HepG2 (cell line): ENCODE results near the gene TTC32. TPM values are rescaled to one million over a fixed set of nuclear protein-coding genes. Genes with fewer than 3 reads are reported as not detected.
A peak's percentile ranks its signal among the peaks of the same experiment; 100 is the strongest.

Experiments used
- ATAC-seq: fragments of 200-7000 bp; cut with Tn5 transposase; 3 replicates; pipeline ENCODE4 v1.9.1; 2020; ENCODE audit warnings: mild to moderate bottlenecking, moderate library complexity
- BruUV-seq: library from RNA; stranded (reverse); fragments of 400-500 nt; replicated peaks from 2 replicates; lab custom pipeline; 2021; lab: Mats Ljungman, UMichigan
- CTCF ChIA-PET: fragments of 300-600 bp; formaldehyde crosslinking; extraction: SDS; loops from one replicate; lab custom pipeline; 2021; ENCODE audit warnings: low total read pairs, inconsistent platforms, low intra/inter-chr PET ratio; lab: Yijun Ruan, JAX
- POLR2A ChIA-PET: fragments of 350-600 bp; sonication (Branson Sonifier 250); formaldehyde crosslinking; loops from one replicate; lab custom pipeline; 2020; ENCODE audit warnings: antibody characterized with exemption, inconsistent platforms; lab: Yijun Ruan, JAX
- DNase-seq: peaks from one replicate; pipeline ENCODE4 v3.0.0-alpha.2; 2015; ENCODE audit warnings: low spot score
- FAIRE-seq: peaks from 3 replicates; lab custom pipeline; 2011; peaks lifted over from hg19 to GRCh38; lab: Jason Lieb, UNC
- H2AFZ ChIP-seq: one replicate; pipeline ENCODE4 v1.6.1; 2011; ENCODE audit warnings: low read length, inconsistent platforms
- H3K27ac ChIP-seq: fragments of 300-600 bp; 3 replicates; pipeline ENCODE4 v1.8.0; 2011; ENCODE audit warnings: mixed run types, mild to moderate bottlenecking, mixed read lengths, low read length, inconsistent platforms; ENCODE audit not compliant: insufficient read depth; ENCODE audit errors: extremely low read length
- H3K27me3 ChIP-seq, 2 experiments: fragments of 200-600 bp in 1 of 2; 2 replicates in 1 of 2; 3 replicates in 1 of 2; pipeline versions ENCODE4 v1.6.0 to v1.8.0; 2011; ENCODE audit warnings: low read length in 2 of 2, mild to moderate bottlenecking in 2 of 2, moderate library complexity in 2 of 2, inconsistent platforms in 1 of 2; ENCODE audit not compliant: insufficient read depth in 2 of 2, control insufficient read depth in 1 of 2
- H3K36me3 ChIP-seq, 2 experiments: fragments of 200-600 bp in 1 of 2; replicated peaks in 1 of 2; 2 replicates in 1 of 2; 3 replicates in 1 of 2; pipeline versions ENCODE4 v1.5.1 to v1.8.0; 2011; ENCODE audit warnings: low read length in 2 of 2, inconsistent platforms in 1 of 2; ENCODE audit not compliant: insufficient read depth in 2 of 2, control insufficient read depth in 1 of 2
- H3K4me1 ChIP-seq: 2 replicates; pipeline ENCODE4 v1.5.1; 2012; ENCODE audit warnings: low read length, inconsistent platforms; ENCODE audit not compliant: insufficient read depth
- H3K4me2 ChIP-seq: 2 replicates; pipeline ENCODE4 v1.6.0; 2011; ENCODE audit warnings: low read depth, low read length, inconsistent platforms
- H3K4me3 ChIP-seq, 3 experiments: fragments of 200-600 bp in 1 of 3; sonication (generic), shearing (Covaris generic) in 1 of 3; replicated peaks in 1 of 3; 2 replicates each; pipeline ENCODE4 v1.5.1; 2011 to 2016; ENCODE audit warnings: low read length in 3 of 3, inconsistent platforms in 2 of 3, low read depth in 2 of 3, mild to moderate bottlenecking in 2 of 3, control low read depth in 1 of 3, mixed read lengths in 1 of 3; ENCODE audit not compliant: insufficient read depth in 1 of 3
- H3K79me2 ChIP-seq: one replicate; pipeline ENCODE4 v1.6.1; 2011; ENCODE audit warnings: low read length, inconsistent platforms; ENCODE audit not compliant: insufficient read depth
- H3K9ac ChIP-seq: 2 replicates; pipeline ENCODE4 v1.6.0; 2011; ENCODE audit warnings: mild to moderate bottlenecking, low read depth, low read length, inconsistent platforms; ENCODE audit not compliant: insufficient read depth
- H3K9me3 ChIP-seq: 2 replicates; pipeline ENCODE4 v1.5.1; 2012; ENCODE audit warnings: mild to moderate bottlenecking, low read length
- H4K20me1 ChIP-seq: 2 replicates; pipeline ENCODE4 v1.6.0; 2011; ENCODE audit warnings: inconsistent platforms, mild to moderate bottlenecking, low read length, moderate library complexity; ENCODE audit not compliant: insufficient read depth
- CBX1 ChIP-seq: IDR thresholded peaks from one replicate; pipeline ENCODE4 v1.6.1; 2016; ENCODE audit warnings: antibody characterized with exemption, low read depth
- CHCHD3 ChIP-seq: sonication (generic); formaldehyde crosslinking; IDR thresholded peaks from 2 replicates; pipeline ENCODE4 v1.8.0; 2022; ENCODE audit warnings: mild to moderate bottlenecking, missing genetic modification reagents, moderate library complexity
- POLR2AphosphoS5 ChIP-seq: IDR thresholded peaks from 2 replicates; pipeline ENCODE4 v1.6.1; 2012; ENCODE audit warnings: low read depth, low read length
- XRCC5 ChIP-seq: fragments of 200-400 bp; formaldehyde crosslinking; optimal IDR thresholded peaks from 2 replicates; pipeline ENCODE3; 2017; ENCODE audit warnings: mild to moderate bottlenecking, low read length
- ZNF33B ChIP-seq: sonication (generic); formaldehyde crosslinking; IDR thresholded peaks from 2 replicates; pipeline ENCODE4 v1.5.1; 2020; ENCODE audit warnings: mild to moderate bottlenecking, missing genetic modification reagents
- ZNF430 ChIP-seq: sonication (generic); formaldehyde crosslinking; IDR thresholded peaks from 2 replicates; pipeline ENCODE4 v1.9.0; 2021; ENCODE audit warnings: mild to moderate bottlenecking, missing genetic modification reagents
- ZNF569 ChIP-seq: sonication (generic); formaldehyde crosslinking; IDR thresholded peaks from 2 replicates; pipeline ENCODE4 v1.5.0; 2020; ENCODE audit warnings: mild to moderate bottlenecking, missing genetic modification reagents, moderate library complexity, borderline replicate concordance
- WGBS: methylation state at CpG from one replicate; pipeline ENCODE4 v1.1.6; 2017; ENCODE audit warnings: low lambda C conversion rate; 5-methylcytosine and 5-hydroxymethylcytosine counted together
- in situ Hi-C: cut with HindIII; loops from 2 replicates; pipeline ENCODE4 v1.10.0; 2017; ENCODE audit warnings: low pct_unique_long_range_greater_than_20kb; ENCODE audit not compliant: extremely low pct_ligation_motif_present
- intact Hi-C: fragments of 100-400 bp; cut with micrococcal nuclease; formaldehyde crosslinking; loops from one replicate; pipeline ENCODE4 v1.10.0; 2022; ENCODE audit not compliant: unreplicated experiment
- polyA plus RNA-seq, 8 experiments: library from polyadenylated mRNA; depleted of rRNA in 3 of 8; stranded (reverse) in 7 of 8; unstranded in 1 of 8; fragments of >200 nt; fragmentation: Illumina TruSeq in 4 of 8; extraction: Trizol in 4 of 8; gene quantifications; 2 replicates each; pipeline versions ENCODE4 v1.2.1 to v1.2.3, GENCODE V29; 2011 to 2016; ENCODE audit warnings: low read depth in 4 of 8, missing spikeins in 1 of 8, mixed read lengths in 1 of 8; ENCODE audit not compliant: insufficient read depth in 1 of 8
- total RNA-seq, 5 experiments: library from RNA; depleted of rRNA; stranded (reverse); fragments of >200 nt; fragmentation: Illumina TruSeq; extraction: Trizol; gene quantifications; 2 replicates each; pipeline ENCODE4 v1.2.3, GENCODE V29; 2016; ENCODE audit warnings: low read depth in 1 of 5
- TF ChIP-seq, protein P1 (sequence below): sonication (generic); formaldehyde crosslinking; IDR thresholded peaks from 2 replicates; pipeline ENCODE4 v1.4.0; 2020; ENCODE audit warnings: missing genetic modification reagents
- TF ChIP-seq, protein P2 (sequence below), 2 experiments: sonication (generic) in 1 of 2; formaldehyde crosslinking in 1 of 2; IDR thresholded peaks; 2 replicates each; pipeline versions ENCODE4 v1.6.1 to v1.9.0; 2014 to 2022; ENCODE audit warnings: antibody characterized with exemption in 1 of 2, borderline replicate concordance in 1 of 2, inconsistent platforms in 1 of 2, low read depth in 1 of 2, missing genetic modification reagents in 1 of 2

TTC32 gene
- total and polyA plus RNA-seq, 2 of the 13 experiments (the other 11 are each of a cell fraction or from before 2014, with no cell fraction given): 21.6 to 38.3 TPM

DNA sequence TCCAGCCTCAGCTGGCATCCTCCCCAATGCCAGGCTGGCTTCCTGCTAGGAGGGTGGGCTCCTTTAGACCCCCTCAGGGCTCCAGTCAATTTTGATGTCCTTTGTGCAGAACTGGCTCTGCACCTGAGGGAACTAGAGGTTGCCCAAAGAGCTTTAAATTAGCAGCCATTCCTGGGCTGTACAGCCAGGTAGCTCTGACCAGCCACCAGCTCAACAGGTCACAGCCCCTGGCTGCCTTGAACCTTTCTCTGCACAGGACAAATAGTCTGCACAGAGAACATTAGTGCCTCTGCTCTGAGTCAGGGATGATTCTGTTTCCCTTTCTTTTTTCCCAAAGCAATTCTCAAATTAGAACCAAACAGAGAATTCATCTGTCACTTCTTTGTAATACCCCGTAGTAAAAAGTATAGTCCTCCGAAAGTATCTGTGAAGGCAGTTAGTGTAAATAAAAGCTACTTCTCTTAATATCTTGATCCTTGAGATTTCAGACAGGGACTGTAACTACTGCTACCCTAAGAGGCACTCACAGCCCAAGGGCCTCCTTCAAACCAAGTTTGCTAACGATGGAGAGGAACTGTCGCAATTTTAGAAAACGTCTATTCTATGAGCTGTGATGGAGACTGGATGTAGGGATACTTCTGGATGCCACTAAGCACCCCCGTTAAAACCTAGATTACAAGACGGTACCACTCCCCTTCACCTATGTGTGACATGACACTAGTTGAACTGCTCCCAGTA, 3.0 kb downstream of the TTC32 start:
- BruUV-seq: TSS peak; percentile 5
- Histone ChIP-seq H3K4me3 (peak overlapping the region in 1 of 3 experiments; percentile 18; a peak in 2 of 6 replicates), H3K4me1 (peaks cover 57% of the 10 kb centered on the region), H3K27me3 (no peaks in the 10 kb centered on the region; a peak in 1 of 5 replicates), H3K9me3 (no peaks in the 10 kb centered on the region), H3K36me3 (0 out of 5 replicates have a peak, but pooled peaks cover 0 to 3% of the 10 kb centered on the region in 2 experiments), H3K27ac (no peak overlapping the region), H3K4me2 (peak overlapping the region; percentile 50), H3K9ac (peak overlapping the region; percentile 10; the same call in 1 of the 2 replicates), H4K20me1 (peaks cover 15% of the 10 kb centered on the region; the same call in 1 of the 2 replicates), H3K79me2 (peaks cover 64% of the 10 kb centered on the region), H2AFZ (no peak overlapping the region)
- no peak for FAIRE-seq
- ChIA-PET CTCF (no interaction called here), POLR2A (interaction anchor here (1.0 to 1.4 kb wide), 2 partner anchors 9 to 1338 kb away, joined by 3 read pairs; partner anchors contain the start of gene RDH14)
- WGBS: 87% methylated on average over 7 of the region's 7 CpGs
- peak; percentile 34 for ATAC-seq
- intact Hi-C loops (no loop called here), in situ Hi-C loops (no loop called here)
- DNase-seq: no peak
- TF ChIP-seq POLR2AphosphoS5: no peak; the same call in 1 of the 2 replicates
- TF ChIP-seq ZNF430: no peak
- TF ChIP-seq, protein P1, sequence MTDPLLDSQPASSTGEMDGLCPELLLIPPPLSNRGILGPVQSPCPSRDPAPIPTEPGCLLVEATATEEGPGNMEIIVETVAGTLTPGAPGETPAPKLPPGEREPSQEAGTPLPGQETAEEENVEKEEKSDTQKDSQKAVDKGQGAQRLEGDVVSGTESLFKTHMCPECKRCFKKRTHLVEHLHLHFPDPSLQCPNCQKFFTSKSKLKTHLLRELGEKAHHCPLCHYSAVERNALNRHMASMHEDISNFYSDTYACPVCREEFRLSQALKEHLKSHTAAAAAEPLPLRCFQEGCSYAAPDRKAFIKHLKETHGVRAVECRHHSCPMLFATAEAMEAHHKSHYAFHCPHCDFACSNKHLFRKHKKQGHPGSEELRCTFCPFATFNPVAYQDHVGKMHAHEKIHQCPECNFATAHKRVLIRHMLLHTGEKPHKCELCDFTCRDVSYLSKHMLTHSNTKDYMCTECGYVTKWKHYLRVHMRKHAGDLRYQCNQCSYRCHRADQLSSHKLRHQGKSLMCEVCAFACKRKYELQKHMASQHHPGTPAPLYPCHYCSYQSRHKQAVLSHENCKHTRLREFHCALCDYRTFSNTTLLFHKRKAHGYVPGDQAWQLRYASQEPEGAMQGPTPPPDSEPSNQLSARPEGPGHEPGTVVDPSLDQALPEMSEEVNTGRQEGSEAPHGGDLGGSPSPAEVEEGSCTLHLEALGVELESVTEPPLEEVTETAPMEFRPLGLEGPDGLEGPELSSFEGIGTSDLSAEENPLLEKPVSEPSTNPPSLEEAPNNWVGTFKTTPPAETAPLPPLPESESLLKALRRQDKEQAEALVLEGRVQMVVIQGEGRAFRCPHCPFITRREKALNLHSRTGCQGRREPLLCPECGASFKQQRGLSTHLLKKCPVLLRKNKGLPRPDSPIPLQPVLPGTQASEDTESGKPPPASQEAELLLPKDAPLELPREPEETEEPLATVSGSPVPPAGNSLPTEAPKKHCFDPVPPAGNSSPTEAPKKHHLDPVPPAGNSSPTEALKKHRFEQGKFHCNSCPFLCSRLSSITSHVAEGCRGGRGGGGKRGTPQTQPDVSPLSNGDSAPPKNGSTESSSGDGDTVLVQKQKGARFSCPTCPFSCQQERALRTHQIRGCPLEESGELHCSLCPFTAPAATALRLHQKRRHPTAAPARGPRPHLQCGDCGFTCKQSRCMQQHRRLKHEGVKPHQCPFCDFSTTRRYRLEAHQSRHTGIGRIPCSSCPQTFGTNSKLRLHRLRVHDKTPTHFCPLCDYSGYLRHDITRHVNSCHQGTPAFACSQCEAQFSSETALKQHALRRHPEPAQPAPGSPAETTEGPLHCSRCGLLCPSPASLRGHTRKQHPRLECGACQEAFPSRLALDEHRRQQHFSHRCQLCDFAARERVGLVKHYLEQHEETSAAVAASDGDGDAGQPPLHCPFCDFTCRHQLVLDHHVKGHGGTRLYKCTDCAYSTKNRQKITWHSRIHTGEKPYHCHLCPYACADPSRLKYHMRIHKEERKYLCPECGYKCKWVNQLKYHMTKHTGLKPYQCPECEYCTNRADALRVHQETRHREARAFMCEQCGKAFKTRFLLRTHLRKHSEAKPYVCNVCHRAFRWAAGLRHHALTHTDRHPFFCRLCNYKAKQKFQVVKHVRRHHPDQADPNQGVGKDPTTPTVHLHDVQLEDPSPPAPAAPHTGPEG (CRISPR knock-in tag): no peak
- no peak for TF ChIP-seq ZNF569 (CRISPR knock-in tag)
- TF ChIP-seq XRCC5: peak; percentile 19
- TF ChIP-seq ZNF33B: 0 out of 2 replicates have a peak, but pooled peaks have one; percentile 37
- TF ChIP-seq CHCHD3 (CRISPR knock-in tag): no peak
- TF ChIP-seq CBX1: no peak
- TF ChIP-seq, protein P2, sequence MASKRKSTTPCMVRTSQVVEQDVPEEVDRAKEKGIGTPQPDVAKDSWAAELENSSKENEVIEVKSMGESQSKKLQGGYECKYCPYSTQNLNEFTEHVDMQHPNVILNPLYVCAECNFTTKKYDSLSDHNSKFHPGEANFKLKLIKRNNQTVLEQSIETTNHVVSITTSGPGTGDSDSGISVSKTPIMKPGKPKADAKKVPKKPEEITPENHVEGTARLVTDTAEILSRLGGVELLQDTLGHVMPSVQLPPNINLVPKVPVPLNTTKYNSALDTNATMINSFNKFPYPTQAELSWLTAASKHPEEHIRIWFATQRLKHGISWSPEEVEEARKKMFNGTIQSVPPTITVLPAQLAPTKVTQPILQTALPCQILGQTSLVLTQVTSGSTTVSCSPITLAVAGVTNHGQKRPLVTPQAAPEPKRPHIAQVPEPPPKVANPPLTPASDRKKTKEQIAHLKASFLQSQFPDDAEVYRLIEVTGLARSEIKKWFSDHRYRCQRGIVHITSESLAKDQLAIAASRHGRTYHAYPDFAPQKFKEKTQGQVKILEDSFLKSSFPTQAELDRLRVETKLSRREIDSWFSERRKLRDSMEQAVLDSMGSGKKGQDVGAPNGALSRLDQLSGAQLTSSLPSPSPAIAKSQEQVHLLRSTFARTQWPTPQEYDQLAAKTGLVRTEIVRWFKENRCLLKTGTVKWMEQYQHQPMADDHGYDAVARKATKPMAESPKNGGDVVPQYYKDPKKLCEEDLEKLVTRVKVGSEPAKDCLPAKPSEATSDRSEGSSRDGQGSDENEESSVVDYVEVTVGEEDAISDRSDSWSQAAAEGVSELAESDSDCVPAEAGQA (IDR thresholded peaks at IDR 0.05; ENCODE audit: low read depth): no peak
- TF ChIP-seq, protein P2 (CRISPR knock-in tag; IDR thresholded peaks at IDR 0.05; ENCODE audit: borderline replicate concordance): no peak
